Mononuclear cell (primary cell): ENCODE results near the gene ACSF2. TPM values are rescaled to one million over a fixed set of nuclear protein-coding genes. Genes with fewer than 3 reads are reported as not detected.
"Not testable (repeated sequence)": the region's sequence is repeated elsewhere in the genome, so short reads cannot be mapped to it uniquely, and the experiment has no call there.

Source experiments
- H3K27me3 ChIP-seq: 2 replicates; pipeline ENCODE4 v1.6.0; 2011; ENCODE audit warnings: low read length, control low read depth; ENCODE audit not compliant: insufficient read depth
- H3K4me1 ChIP-seq: 2 replicates; pipeline ENCODE4 v1.5.1; 2011; ENCODE audit warnings: mild to moderate bottlenecking, low read length, control low read depth; ENCODE audit not compliant: insufficient read depth
- H3K4me3 ChIP-seq: 2 replicates; pipeline ENCODE4 v1.5.1; 2011; ENCODE audit warnings: mild to moderate bottlenecking, low read length, moderate library complexity
- H3K9me3 ChIP-seq: 2 replicates; pipeline ENCODE4 v1.5.1; 2011; ENCODE audit warnings: low read depth, mild to moderate bottlenecking, control low read depth, low read length
- total RNA-seq: library from RNA; depleted of rRNA; stranded (reverse); fragments of >200 nt; gene quantifications from one replicate; pipeline ENCODE4 v1.2.3, GENCODE V29; 2012

ACSF2 gene
- total RNA-seq, 1 donor, result 5.6 TPM

- Histone ChIP-seq H3K9me3 (no peaks in the 10 kb centered on the region), H3K27me3 (no peaks in the 10 kb centered on the region), H3K4me3 (peak within 1 kb of the TSS; percentile 97), H3K4me1 (peaks cover 26% of the 10 kb centered on the region)
Measured at GRCh38 chr17:50397111-50397918, 28.7 kb upstream of the ACSF2 start, which contains the start of gene LRRC59. TSS of gene LRRC59 (minus strand) at chr17:50397523. CDS start at chr17:50397317, 206 bp downstream.

- H3K4me1 ChIP-seq, result peaks cover 26% of the 10 kb centered on the region
- no peaks in the 10 kb centered on the region for H3K27me3 ChIP-seq
- H3K4me3 ChIP-seq, result no peak overlapping the region
Measured at GRCh38 chr17:50397919-50398285, 28.1 kb upstream of the ACSF2 start.

GRCh38 chr17:50398672-50399071 is 27.3 kb upstream of the ACSF2 start:
- H3K4me1 ChIP-seq, result peaks cover 26% of the 10 kb centered on the region
- H3K9me3 ChIP-seq, H3K4me3 ChIP-seq, H3K27me3 ChIP-seq: not testable (repeated sequence)

More at GRCh38 chr17:50397919-50398285, 28.1 kb upstream of the ACSF2 start:
- no peaks in the 10 kb centered on the region for H3K9me3 ChIP-seq

- not testable (repeated sequence) for H3K4me3 ChIP-seq, H3K9me3 ChIP-seq, H3K27me3 ChIP-seq
- H3K4me1 ChIP-seq, result peaks cover 26% of the 10 kb centered on the region
Measured at GRCh38 chr17:50399591-50399990, 26.4 kb upstream of the ACSF2 start.

- not testable (repeated sequence) for H3K4me1 ChIP-seq, H3K9me3 ChIP-seq, H3K4me3 ChIP-seq, H3K27me3 ChIP-seq
Measured at GRCh38 chr17:50405351-50405750, 20.7 kb upstream of the ACSF2 start.

GRCh38 chr17:50406578-50406977 is 19.4 kb upstream of the ACSF2 start:
- H3K9me3 ChIP-seq, result no peaks in the 10 kb centered on the region
- no peak overlapping the region for H3K4me3 ChIP-seq
- H3K27me3 ChIP-seq, result peaks cover 8% of the 10 kb centered on the region
- no peaks in the 10 kb centered on the region for H3K4me1 ChIP-seq

- Histone ChIP-seq H3K27me3 (peaks cover 8% of the 10 kb centered on the region), H3K9me3 (no peaks in the 10 kb centered on the region), H3K4me3 (no peak overlapping the region), H3K4me1 (no peaks in the 10 kb centered on the region)
Measured at GRCh38 chr17:50407921-50408320, 18.1 kb upstream of the ACSF2 start.

- H3K27me3 ChIP-seq, result no peaks in the 10 kb centered on the region
- H3K4me3 ChIP-seq, result no peak overlapping the region
- no peaks in the 10 kb centered on the region for H3K9me3 ChIP-seq
Measured at GRCh38 chr17:50412188-50412732, 13.8 kb upstream of the ACSF2 start.

GRCh38 chr17:50414808-50415207 is 11.2 kb upstream of the ACSF2 start:
- Histone ChIP-seq H3K27me3 (no peaks in the 10 kb centered on the region), H3K4me3 (no peak overlapping the region), H3K9me3 (no peaks in the 10 kb centered on the region), H3K4me1 (no peaks in the 10 kb centered on the region)

More at GRCh38 chr17:50412188-50412732, 13.8 kb upstream of the ACSF2 start:
- H3K4me1 ChIP-seq, result no peaks in the 10 kb centered on the region

- not testable (repeated sequence) for H3K27me3 ChIP-seq, H3K9me3 ChIP-seq, H3K4me3 ChIP-seq
- H3K4me1 ChIP-seq, result peaks cover 27% of the 10 kb centered on the region
Measured at GRCh38 chr17:50419577-50419976, 6.4 kb upstream of the ACSF2 start.

GRCh38 chr17:50420419-50421112 is 5.5 kb upstream of the ACSF2 start:
- H3K4me3 ChIP-seq, result no peak overlapping the region
- H3K4me1 ChIP-seq, result peaks cover 35% of the 10 kb centered on the region
- no peaks in the 10 kb centered on the region for H3K27me3 ChIP-seq

GRCh38 chr17:50421308-50422051 is 4.5 kb upstream of the ACSF2 start:
- peaks cover 38% of the 10 kb centered on the region for H3K4me1 ChIP-seq
- peak overlapping the region; percentile 26 for H3K4me3 ChIP-seq
- H3K27me3 ChIP-seq, result no peaks in the 10 kb centered on the region
- H3K9me3 ChIP-seq, result no peaks in the 10 kb centered on the region

More at GRCh38 chr17:50420419-50421112, 5.5 kb upstream of the ACSF2 start:
- no peaks in the 10 kb centered on the region for H3K9me3 ChIP-seq

- Histone ChIP-seq H3K27me3 (no peaks in the 10 kb centered on the region), H3K4me3 (no peak overlapping the region), H3K4me1 (peaks cover 51% of the 10 kb centered on the region), H3K9me3 (no peaks in the 10 kb centered on the region)
Measured at GRCh38 chr17:50422738-50423137, 3.3 kb upstream of the ACSF2 start.

GRCh38 chr17:50423553-50424159 is 2.4 kb upstream of the ACSF2 start:
- peaks cover 52% of the 10 kb centered on the region for H3K4me1 ChIP-seq
- H3K9me3 ChIP-seq, result no peaks in the 10 kb centered on the region
- no peaks in the 10 kb centered on the region for H3K27me3 ChIP-seq
- no peak overlapping the region for H3K4me3 ChIP-seq
